Endothelial cell of umbilical vein (primary cell): ENCODE results near the gene PSD2. TPM values are rescaled to one million over a fixed set of nuclear protein-coding genes. Genes with fewer than 3 reads are reported as not detected.

Source experiments
- BruUV-seq: library from RNA; stranded (reverse); fragments of 400-500 nt; replicated peaks from 2 replicates; lab custom pipeline; 2021; lab: Mats Ljungman, UMichigan
- CTCF ChIA-PET: fragments of 300-600, 350-600 bp; sonication (Branson Sonifier 250); formaldehyde crosslinking; loops from one replicate; lab custom pipeline; 2021; ENCODE audit warnings: antibody characterized with exemption, inconsistent platforms; lab: Charles Lee
- POLR2A ChIA-PET: fragments of 300-600, 350-600 bp; sonication (Branson Sonifier 250); formaldehyde crosslinking; loops from one replicate; lab custom pipeline; 2021; ENCODE audit warnings: antibody characterized with exemption, inconsistent platforms; lab: Charles Lee
- DNase-seq: peaks from one replicate; pipeline ENCODE4 v3.0.0-alpha.2; 2011; ENCODE audit warnings: low read depth, low spot score
- FAIRE-seq: peaks from 2 replicates; lab custom pipeline; 2011; peaks lifted over from hg19 to GRCh38; lab: Jason Lieb, UNC
- H2AFZ ChIP-seq: 2 replicates; pipeline ENCODE4 v1.6.0; 2012; ENCODE audit warnings: low read depth, low read length, control low read depth, inconsistent platforms
- H3K27ac ChIP-seq: 2 replicates; pipeline ENCODE4 v1.5.1; 2011; ENCODE audit warnings: low read depth, mild to moderate bottlenecking, control low read depth, low read length, moderate library complexity; ENCODE audit not compliant: insufficient read depth
- H3K27me3 ChIP-seq, 2 experiments: 2 replicates each; pipeline versions ENCODE4 v1.6.0 to v1.6.1; 2011; ENCODE audit warnings: low read length in 2 of 2, mixed read lengths in 1 of 2; ENCODE audit not compliant: control insufficient read depth in 2 of 2, insufficient read depth in 2 of 2
- H3K36me3 ChIP-seq, 2 experiments: 2 replicates in 1 of 2; 3 replicates in 1 of 2; pipeline ENCODE4 v1.5.1; 2011; ENCODE audit warnings: low read length in 2 of 2, mild to moderate bottlenecking in 1 of 2, moderate library complexity in 1 of 2; ENCODE audit not compliant: control insufficient read depth in 2 of 2, insufficient read depth in 2 of 2; ENCODE audit errors: extremely low read depth in 1 of 2
- H3K4me1 ChIP-seq: 3 replicates; pipeline ENCODE4 v1.5.1; 2011; ENCODE audit warnings: mild to moderate bottlenecking, low read length; ENCODE audit not compliant: control insufficient read depth, insufficient read depth; ENCODE audit errors: extremely low read depth
- H3K4me2 ChIP-seq: 2 replicates; pipeline ENCODE4 v1.6.1; 2011; ENCODE audit warnings: low read length, control low read depth, mixed read lengths; ENCODE audit not compliant: insufficient read depth
- H3K4me3 ChIP-seq, 3 experiments: fragments of 200-600 bp in 1 of 3; sonication (generic), shearing (Covaris generic) in 1 of 3; replicated peaks in 1 of 3; 2 replicates each; pipeline ENCODE4 v1.5.1; 2011 to 2016; ENCODE audit warnings: control low read depth in 3 of 3, low read length in 3 of 3, mild to moderate bottlenecking in 2 of 3, inconsistent platforms in 1 of 3, low read depth in 1 of 3, moderate library complexity in 1 of 3; ENCODE audit not compliant: insufficient read depth in 1 of 3
- H3K79me2 ChIP-seq: 2 replicates; pipeline ENCODE4 v1.6.0; 2012; ENCODE audit warnings: low read length, inconsistent platforms; ENCODE audit not compliant: control insufficient read depth, insufficient read depth
- H3K9ac ChIP-seq: replicated peaks from 2 replicates; pipeline ENCODE3; 2011; ENCODE audit warnings: low read length, control low read depth; ENCODE audit not compliant: insufficient read depth; ENCODE audit errors: extremely low read depth
- H3K9me1 ChIP-seq: replicated peaks from 3 replicates; pipeline ENCODE4 v1.6.0; 2011; ENCODE audit warnings: mild to moderate bottlenecking, low read length; ENCODE audit not compliant: control insufficient read depth, insufficient read depth; ENCODE audit errors: extremely low read depth
- H3K9me3 ChIP-seq: replicated peaks from 2 replicates; pipeline ENCODE4 v1.5.1; 2012; ENCODE audit warnings: low read length, inconsistent platforms; ENCODE audit not compliant: control insufficient read depth, insufficient read depth
- H4K20me1 ChIP-seq: replicated peaks from 2 replicates; pipeline ENCODE3; 2011; ENCODE audit warnings: mild to moderate bottlenecking, low read length; ENCODE audit not compliant: control insufficient read depth, insufficient read depth; ENCODE audit errors: extremely low read depth
- EZH2 ChIP-seq: IDR thresholded peaks from 2 replicates; pipeline ENCODE4 v1.6.1; 2012; ENCODE audit warnings: borderline replicate concordance, low read depth, mild to moderate bottlenecking, moderate library complexity, low read length, inconsistent platforms; ENCODE audit not compliant: severe bottlenecking
- FOS ChIP-seq: IDR thresholded peaks from 2 replicates; pipeline ENCODE4 v1.6.1; 2011; ENCODE audit warnings: mild to moderate bottlenecking, low read length, moderate library complexity, borderline replicate concordance; ENCODE audit not compliant: insufficient read depth
- GATA2 ChIP-seq: IDR thresholded peaks from 2 replicates; pipeline ENCODE4 v1.7.0; 2011; ENCODE audit warnings: low read depth, mild to moderate bottlenecking, moderate library complexity, mixed read lengths, low read length; ENCODE audit not compliant: insufficient read length, insufficient read depth
- JUN ChIP-seq: IDR thresholded peaks from 2 replicates; pipeline ENCODE4 v1.6.1; 2011; ENCODE audit warnings: borderline replicate concordance, low read depth; ENCODE audit not compliant: insufficient read length, insufficient read depth
- MYC ChIP-seq: IDR thresholded peaks from one replicate; pipeline ENCODE4 v1.6.1; 2011; ENCODE audit warnings: mild to moderate bottlenecking, low read depth, low read length
- POLR2A ChIP-seq: IDR thresholded peaks from 2 replicates; pipeline ENCODE4 v1.6.1; 2012; ENCODE audit warnings: low read depth, mild to moderate bottlenecking, control low read depth, low read length
- POLR2AphosphoS5 ChIP-seq: IDR thresholded peaks from 2 replicates; pipeline ENCODE4 v1.6.1; 2012; ENCODE audit warnings: low read depth, mild to moderate bottlenecking, control low read depth, low read length, moderate library complexity; ENCODE audit not compliant: insufficient read depth
- dilution Hi-C: fragments of 300-500 bp; cut with MboI; formaldehyde crosslinking; loops from one replicate; pipeline ENCODE4 v1.15.0; 2019; ENCODE audit warnings: low sequenced_read_pairs; ENCODE audit not compliant: extremely low pct_ligation_motif_present
- intact Hi-C: fragments of 100-400 bp; cut with micrococcal nuclease; formaldehyde crosslinking; loops from one replicate; pipeline ENCODE4 v1.10.0; 2022
- polyA plus RNA-seq, 4 experiments: library from polyadenylated mRNA; depleted of rRNA in 3 of 4; stranded (reverse) in 3 of 4; unstranded in 1 of 4; fragments of >200 nt; gene quantifications; 2 replicates each; pipeline versions ENCODE4 v1.2.1 to v1.2.3, GENCODE V29; 2011 to 2012; ENCODE audit warnings: missing spikeins in 1 of 4
- total RNA-seq: library from RNA; stranded (reverse); gene quantifications from 2 replicates; pipeline ENCODE4 v1.2.3, GENCODE V29; 2021
- TF ChIP-seq, protein P1 (sequence below), 2 donors: IDR thresholded peaks; 1 replicate in 1 of 2; 2 replicates in 1 of 2; pipeline ENCODE4 v1.5.1; 2011; ENCODE audit warnings: low read length in 2 of 2, mild to moderate bottlenecking in 2 of 2, moderate library complexity in 2 of 2, control low read depth in 1 of 2, inconsistent platforms in 1 of 2, low read depth in 1 of 2; ENCODE audit not compliant: insufficient read depth in 1 of 2; ENCODE audit errors: extremely low read depth in 1 of 2
- TF ChIP-seq, protein P2 (sequence below): IDR thresholded peaks from 2 replicates; pipeline ENCODE4 v1.6.1; 2011; ENCODE audit not compliant: insufficient read depth, insufficient read length

Gene PSD2
- total and polyA plus RNA-seq, 2 donors (not counting 3 experiments of a cell fraction or from before 2014, with no cell fraction given), result not detected

DNA sequence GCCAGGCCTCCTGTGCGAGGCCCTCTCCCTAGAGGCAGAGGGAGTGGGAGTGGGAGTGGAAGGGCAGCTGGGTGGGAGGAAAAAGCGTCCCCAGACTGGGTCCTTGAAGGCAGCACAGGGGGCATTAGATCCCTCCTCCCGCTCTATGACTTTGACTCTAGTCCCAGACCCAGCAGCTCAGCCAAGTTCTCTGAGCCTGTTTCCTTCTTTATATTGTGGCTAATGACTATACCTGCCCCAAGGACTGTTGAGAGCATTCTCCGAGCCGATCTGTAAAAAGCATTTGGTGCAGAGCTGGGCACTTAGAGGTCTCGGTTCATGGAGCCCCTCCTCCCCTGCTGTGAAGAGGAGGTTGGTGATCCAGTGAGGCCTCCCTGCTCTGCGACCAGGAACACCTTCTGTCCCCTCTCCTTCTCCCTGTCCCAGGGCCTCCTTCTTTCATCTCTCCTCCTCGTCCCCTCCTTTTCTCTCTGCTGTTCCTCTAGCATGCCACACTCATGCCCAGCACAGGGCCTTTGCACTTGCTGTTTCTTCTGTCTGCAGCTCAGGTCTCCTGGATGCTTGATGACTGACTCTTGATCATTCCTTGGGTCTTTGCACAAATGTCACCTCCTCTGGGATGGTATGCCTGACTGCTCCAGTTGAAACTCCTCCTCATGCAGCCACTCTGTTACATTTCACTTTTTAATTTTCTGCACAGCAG lies 23.4 kb upstream of the PSD2 start:
- no peak overlapping the region for H3K4me2 ChIP-seq
- intact Hi-C loops, result no loop called here
- H3K36me3 ChIP-seq, result no peaks in the 10 kb centered on the region
- BruUV-seq, result no TSS peak
- no peaks in the 10 kb centered on the region for H3K79me2 ChIP-seq
- no peak overlapping the region for H2AFZ ChIP-seq
- no peak overlapping the region for H3K4me3 ChIP-seq
- CTCF ChIA-PET, result interaction anchor here (0.9 kb wide), 1 partner anchor 15 kb away, joined by 4 read pairs; no protein-coding TSS in a partner anchor
- H3K4me1 ChIP-seq, result peaks cover 21% of the 10 kb centered on the region
- FAIRE-seq (no peak), DNase-seq (no peak)
- dilution Hi-C loops, result no loop called here
- no peaks in the 10 kb centered on the region for H3K9me3 ChIP-seq
- POLR2A ChIA-PET, result no interaction called here
- no peaks in the 10 kb centered on the region for H4K20me1 ChIP-seq
- TF ChIP-seq POLR2AphosphoS5 (no peak), EZH2 (no peak), MYC (no peak), GATA2 (no peak), POLR2A (no peak), FOS (no peak), JUN (no peak)
- TF ChIP-seq, protein P1, sequence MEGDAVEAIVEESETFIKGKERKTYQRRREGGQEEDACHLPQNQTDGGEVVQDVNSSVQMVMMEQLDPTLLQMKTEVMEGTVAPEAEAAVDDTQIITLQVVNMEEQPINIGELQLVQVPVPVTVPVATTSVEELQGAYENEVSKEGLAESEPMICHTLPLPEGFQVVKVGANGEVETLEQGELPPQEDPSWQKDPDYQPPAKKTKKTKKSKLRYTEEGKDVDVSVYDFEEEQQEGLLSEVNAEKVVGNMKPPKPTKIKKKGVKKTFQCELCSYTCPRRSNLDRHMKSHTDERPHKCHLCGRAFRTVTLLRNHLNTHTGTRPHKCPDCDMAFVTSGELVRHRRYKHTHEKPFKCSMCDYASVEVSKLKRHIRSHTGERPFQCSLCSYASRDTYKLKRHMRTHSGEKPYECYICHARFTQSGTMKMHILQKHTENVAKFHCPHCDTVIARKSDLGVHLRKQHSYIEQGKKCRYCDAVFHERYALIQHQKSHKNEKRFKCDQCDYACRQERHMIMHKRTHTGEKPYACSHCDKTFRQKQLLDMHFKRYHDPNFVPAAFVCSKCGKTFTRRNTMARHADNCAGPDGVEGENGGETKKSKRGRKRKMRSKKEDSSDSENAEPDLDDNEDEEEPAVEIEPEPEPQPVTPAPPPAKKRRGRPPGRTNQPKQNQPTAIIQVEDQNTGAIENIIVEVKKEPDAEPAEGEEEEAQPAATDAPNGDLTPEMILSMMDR (IDR thresholded peaks at IDR 0.05; ENCODE audit: extremely low read depth in 1 of 2, insufficient read depth in 1 of 2, low read depth in 1 of 2, low read length in 2 of 2), result no peak
- TF ChIP-seq, protein P2, sequence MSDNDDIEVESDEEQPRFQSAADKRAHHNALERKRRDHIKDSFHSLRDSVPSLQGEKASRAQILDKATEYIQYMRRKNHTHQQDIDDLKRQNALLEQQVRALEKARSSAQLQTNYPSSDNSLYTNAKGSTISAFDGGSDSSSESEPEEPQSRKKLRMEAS, result no peak
- no peak overlapping the region for H3K27ac ChIP-seq
- peaks cover 4 to 5% of the 10 kb centered on the region in 2 experiments for H3K27me3 ChIP-seq
- H3K9ac ChIP-seq, result no peak overlapping the region
- H3K9me1 ChIP-seq, result no peaks in the 10 kb centered on the region
